Activated naive CD4-positive, alpha-beta T cell treated with anti-CD3 and anti-CD28 coated beads for 36 hours (primary cell): ENCODE measurements around the gene KNCN. TPM values are rescaled to one million over a fixed set of nuclear protein-coding genes. Genes with fewer than 3 reads are reported as not detected.

ENCODE experiments used
- CTCF ChIA-PET: fragments of 350-600 bp; sonication (Branson Sonifier 250); formaldehyde crosslinking; loops from one replicate; lab custom pipeline; 2021; ENCODE audit warnings: antibody characterized with exemption; lab: Charles Lee
- DNase-seq: peaks from one replicate; pipeline ENCODE4 v3.0.0-alpha.2; 2020
- H3K27ac Mint-ChIP-seq: one replicate; pipeline ENCODE4 v1.8.0; 2021; ENCODE audit warnings: mild to moderate bottlenecking, mixed read lengths
- H3K27me3 Mint-ChIP-seq: one replicate; pipeline ENCODE4 v1.8.0; 2021; ENCODE audit warnings: low read depth, mixed read lengths
- H3K36me3 Mint-ChIP-seq: one replicate; pipeline ENCODE4 v1.8.0; 2021; ENCODE audit warnings: low read depth, mixed read lengths
- H3K4me1 Mint-ChIP-seq: one replicate; pipeline ENCODE4 v1.8.0; 2021; ENCODE audit warnings: low read depth, mixed read lengths
- H3K4me3 Mint-ChIP-seq: one replicate; pipeline ENCODE4 v1.8.0; 2021; ENCODE audit warnings: mild to moderate bottlenecking, moderate library complexity, mixed read lengths
- H3K9me3 Mint-ChIP-seq: one replicate; pipeline ENCODE4 v1.8.0; 2021; ENCODE audit warnings: mixed read lengths
- intact Hi-C: fragments of 100-400 bp; cut with micrococcal nuclease; formaldehyde crosslinking; loops from one replicate; pipeline ENCODE4 v1.15.1; 2023
- total RNA-seq, 2 experiments: library from RNA; stranded (reverse); gene quantifications; one replicate each; pipeline ENCODE4 v1.2.3, GENCODE V29; 2021

The KNCN gene
- total RNA-seq, 2 experiments from 2014 or later, result not detected

DNA sequence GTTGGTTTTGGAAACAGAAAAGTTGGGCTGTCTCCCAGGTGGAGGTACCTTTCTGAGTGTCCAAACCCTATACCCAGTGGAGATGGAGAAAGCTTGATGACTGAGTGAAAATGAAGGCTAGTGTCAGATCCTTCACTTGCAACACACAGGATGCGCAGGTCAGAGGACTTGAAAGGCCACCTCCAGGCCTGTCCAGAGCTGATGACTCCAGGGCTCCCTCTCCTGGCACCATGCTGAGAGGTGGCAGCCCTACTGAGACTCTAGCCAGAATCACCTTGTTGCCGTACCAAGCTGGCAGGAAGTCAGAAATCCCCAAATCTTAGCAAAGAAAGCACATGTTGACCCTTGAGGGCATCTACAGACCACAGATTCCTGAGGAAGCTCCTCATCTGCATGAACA, 16.4 kb downstream of the KNCN start:
- Mint-ChIP-seq H3K4me1 (peaks cover 9% of the 10 kb centered on the region), H3K27me3 (peaks cover 9% of the 10 kb centered on the region), H3K4me3 (no peak overlapping the region), H3K36me3 (no peaks in the 10 kb centered on the region), H3K27ac (no peak overlapping the region), H3K9me3 (no peaks in the 10 kb centered on the region)
- intact Hi-C loops, result no loop called here
- CTCF ChIA-PET, result interaction anchor here (0.8 to 3.5 kb wide), 13 partner anchors 8 to 140 kb away, joined by 3 to 15 read pairs (median 4); no protein-coding TSS in a partner anchor
- peak; percentile 54 for DNase-seq

DNA sequence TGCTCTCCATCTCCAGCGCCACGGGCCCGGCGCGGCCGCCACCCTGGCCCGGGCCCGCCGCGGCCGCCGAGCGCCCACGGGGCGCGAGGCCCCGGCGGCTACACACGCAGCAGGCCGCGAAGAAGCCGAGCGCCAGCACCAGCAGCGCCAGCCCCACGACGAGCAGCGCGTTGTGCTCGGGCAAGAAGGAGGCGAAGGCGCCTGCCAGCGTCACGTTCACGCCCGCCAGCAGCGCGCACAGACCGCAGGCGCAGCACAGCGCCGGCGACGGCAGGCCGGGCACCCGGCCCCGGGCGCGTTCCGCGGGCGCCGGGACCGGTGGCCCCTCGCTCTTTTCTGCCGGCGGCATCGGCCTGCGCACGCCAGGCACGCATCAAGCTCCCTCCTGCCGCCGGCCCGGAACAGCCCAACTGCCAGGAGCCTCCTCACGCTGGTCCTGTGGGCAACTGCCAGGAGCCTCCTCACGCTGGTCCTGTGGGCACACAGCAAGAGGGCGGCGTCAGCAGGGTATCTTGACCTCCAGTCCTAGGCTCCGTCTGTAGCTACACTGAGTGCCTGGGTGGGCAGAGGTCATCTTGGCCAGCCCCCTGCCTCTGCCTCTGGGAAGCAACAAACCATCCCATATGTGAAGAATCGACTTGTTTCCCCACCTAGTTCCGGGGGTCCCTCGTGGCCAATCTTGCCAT, 18.1 kb downstream of the KNCN start:
- intact Hi-C loops, result loop anchor here (1.0 to 2.0 kb wide), 4 partner anchors 15 to 186 kb away; partner anchors contain the start of genes ATPAF1 and EFCAB14
- peak; percentile 28 for DNase-seq
- Mint-ChIP-seq H3K9me3 (no peaks in the 10 kb centered on the region), H3K36me3 (no peaks in the 10 kb centered on the region), H3K4me1 (peaks cover 18% of the 10 kb centered on the region), H3K27me3 (peaks cover 17% of the 10 kb centered on the region), H3K27ac (no peak overlapping the region), H3K4me3 (peak overlapping the region; percentile 66)
- CTCF ChIA-PET, result interaction anchor here (0.7 to 3.5 kb wide), 11 partner anchors 11 to 192 kb away, joined by 3 to 15 read pairs (median 5); no protein-coding TSS in a partner anchor

DNA sequence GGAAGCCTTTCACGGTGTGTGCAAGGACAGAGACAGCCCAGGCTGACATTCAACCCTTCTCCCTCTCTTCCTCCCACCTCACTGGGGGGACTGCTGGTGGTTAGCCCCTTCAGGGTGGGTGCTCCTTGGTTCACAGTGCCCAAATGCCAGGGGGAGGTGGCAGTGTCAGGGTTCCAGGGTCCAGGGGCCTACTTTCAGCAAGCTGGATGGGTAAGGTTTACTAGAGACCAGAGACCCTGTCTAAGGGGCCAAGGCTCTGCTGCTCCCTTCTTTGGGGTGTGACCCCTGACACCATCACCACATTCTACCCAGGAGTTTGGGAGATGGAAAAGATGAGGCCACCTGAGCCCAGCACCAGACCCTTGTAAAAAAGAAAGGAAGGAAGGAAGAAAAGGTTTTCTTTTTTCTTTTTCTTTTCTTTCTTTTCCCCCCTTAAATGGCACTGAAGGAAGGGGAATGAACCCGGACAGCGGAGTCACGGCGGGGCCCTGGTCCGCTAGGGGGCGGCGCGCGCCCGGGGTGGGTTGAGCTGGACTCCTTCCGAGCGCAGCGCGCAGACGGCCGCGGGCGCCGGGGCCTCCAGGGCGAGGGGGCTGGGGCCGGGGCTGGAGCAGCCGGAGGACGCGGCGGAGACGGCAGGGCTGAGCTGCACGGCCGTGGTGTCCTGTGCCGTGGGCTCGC, 18.8 kb downstream of the KNCN start:
- DNase-seq, result peak; percentile 74
- Mint-ChIP-seq H3K36me3 (no peaks in the 10 kb centered on the region), H3K4me1 (peaks cover 18% of the 10 kb centered on the region), H3K9me3 (no peaks in the 10 kb centered on the region), H3K4me3 (no peak overlapping the region), H3K27me3 (peaks cover 22% of the 10 kb centered on the region), H3K27ac (no peak overlapping the region)
- intact Hi-C loops, result loop anchor here (1.0 to 2.0 kb wide), 5 partner anchors 16 to 193 kb away; partner anchors contain the start of genes ATPAF1 and EFCAB14
- CTCF ChIA-PET, result interaction anchor here (0.5 to 3.5 kb wide), 10 partner anchors 10 to 205 kb away, joined by 3 to 15 read pairs (median 4); no protein-coding TSS in a partner anchor

DNA sequence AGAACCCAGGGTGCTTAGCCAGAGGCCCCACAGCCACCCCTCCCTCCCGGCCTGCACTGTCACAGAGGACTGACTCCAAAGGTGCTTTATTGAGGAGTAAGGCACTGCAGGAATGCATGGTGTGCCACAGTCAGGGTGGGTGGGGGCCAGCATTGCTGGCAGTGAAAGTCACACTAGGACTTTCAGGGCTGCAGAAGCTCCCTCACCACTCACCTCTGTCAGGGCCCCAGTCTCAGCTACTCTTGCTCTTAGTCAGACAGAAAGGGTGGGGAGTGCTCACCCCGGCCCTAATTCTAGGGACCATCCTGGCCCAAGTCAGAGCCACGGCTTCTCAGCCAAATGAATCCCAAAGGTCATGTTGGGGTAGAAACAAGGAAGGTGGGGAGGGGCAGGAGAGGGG, 19.4 kb downstream of the KNCN start:
- peaks cover 18% of the 10 kb centered on the region for H3K4me1 Mint-ChIP-seq
- H3K27me3 Mint-ChIP-seq, result peaks cover 22% of the 10 kb centered on the region
- peak; percentile 44 for DNase-seq
- no peaks in the 10 kb centered on the region for H3K9me3 Mint-ChIP-seq
- intact Hi-C loops, result loop anchor here (1.0 to 2.0 kb wide), 4 partner anchors 17 to 193 kb away; partner anchors contain the start of gene ATPAF1
- no peaks in the 10 kb centered on the region for H3K36me3 Mint-ChIP-seq
- no peak overlapping the region for H3K4me3 Mint-ChIP-seq
- no peak overlapping the region for H3K27ac Mint-ChIP-seq
- CTCF ChIA-PET, result interaction anchor here (1.4 to 2.9 kb wide), 4 partner anchors 49 to 193 kb away, joined by 3 to 8 read pairs (median 4); no protein-coding TSS in a partner anchor

DNA sequence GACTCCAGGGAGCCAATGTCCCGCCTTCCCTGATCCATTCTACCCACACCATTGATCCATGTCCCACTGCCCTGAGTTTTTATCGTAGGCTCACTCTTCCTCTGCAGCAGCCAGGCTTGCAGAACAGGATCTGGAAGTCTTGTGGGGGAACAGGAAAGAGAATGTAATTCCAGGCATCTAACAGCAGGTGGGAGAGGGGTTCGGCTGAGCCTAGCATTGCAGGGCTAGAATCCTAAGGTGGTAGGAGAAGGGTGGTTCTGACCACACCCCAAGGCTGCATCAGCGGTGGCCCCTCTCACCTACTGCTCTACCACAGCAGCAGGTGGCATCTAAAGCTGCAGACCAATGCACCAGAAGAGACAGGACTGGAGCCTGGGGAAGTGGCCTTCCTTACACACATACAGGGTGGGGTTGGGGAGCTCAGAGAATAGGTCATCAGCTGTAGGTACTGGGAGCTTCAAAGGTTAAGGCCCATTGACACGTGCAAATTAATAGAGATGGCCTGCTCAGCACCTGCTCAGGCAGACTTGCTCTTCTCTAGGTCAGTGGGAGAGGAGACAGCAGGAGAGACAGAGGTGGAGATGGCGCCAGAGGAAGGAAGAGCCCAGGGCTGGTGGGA, 20.5 kb downstream of the KNCN start:
- Mint-ChIP-seq H3K4me1 (peaks cover 18% of the 10 kb centered on the region), H3K27me3 (peaks cover 26% of the 10 kb centered on the region), H3K36me3 (no peaks in the 10 kb centered on the region), H3K9me3 (no peaks in the 10 kb centered on the region), H3K4me3 (no peak overlapping the region), H3K27ac (no peak overlapping the region)
- CTCF ChIA-PET, result interaction anchor here (0.9 to 6.5 kb wide), 5 partner anchors 43 to 196 kb away, joined by 3 to 128 read pairs (median 20); no protein-coding TSS in a partner anchor
- intact Hi-C loops, result no loop called here
- DNase-seq, result no peak

DNA sequence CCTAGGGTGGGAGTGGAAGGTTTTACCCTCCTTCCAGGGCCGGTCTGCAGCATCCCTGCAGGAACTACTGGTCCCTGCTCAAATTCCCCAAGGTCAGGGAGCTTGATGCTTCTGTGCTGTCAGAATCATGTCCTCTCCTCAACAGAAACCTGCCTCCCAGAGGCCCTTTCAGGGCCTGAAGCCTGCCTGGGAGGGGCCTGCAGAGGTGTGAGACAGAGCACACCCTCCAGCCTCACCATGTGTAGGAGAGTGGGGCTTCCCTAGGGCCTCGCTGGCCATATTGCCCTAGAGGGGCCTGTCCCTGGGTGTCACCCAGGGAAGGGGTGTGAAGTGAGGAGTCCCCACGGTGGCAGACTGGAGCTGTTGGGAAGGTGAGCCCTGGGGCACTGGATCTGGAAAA, 21.1 kb downstream of the KNCN start:
- Mint-ChIP-seq H3K27me3 (peaks cover 31% of the 10 kb centered on the region), H3K27ac (no peak overlapping the region), H3K4me3 (no peak overlapping the region), H3K9me3 (no peaks in the 10 kb centered on the region), H3K4me1 (peaks cover 18% of the 10 kb centered on the region), H3K36me3 (no peaks in the 10 kb centered on the region)
- CTCF ChIA-PET, result interaction anchor here (0.7 to 6.5 kb wide), 8 partner anchors 9 to 137 kb away, joined by 4 to 128 read pairs (median 11); no protein-coding TSS in a partner anchor
- DNase-seq, result no peak
- intact Hi-C loops, result no loop called here

DNA sequence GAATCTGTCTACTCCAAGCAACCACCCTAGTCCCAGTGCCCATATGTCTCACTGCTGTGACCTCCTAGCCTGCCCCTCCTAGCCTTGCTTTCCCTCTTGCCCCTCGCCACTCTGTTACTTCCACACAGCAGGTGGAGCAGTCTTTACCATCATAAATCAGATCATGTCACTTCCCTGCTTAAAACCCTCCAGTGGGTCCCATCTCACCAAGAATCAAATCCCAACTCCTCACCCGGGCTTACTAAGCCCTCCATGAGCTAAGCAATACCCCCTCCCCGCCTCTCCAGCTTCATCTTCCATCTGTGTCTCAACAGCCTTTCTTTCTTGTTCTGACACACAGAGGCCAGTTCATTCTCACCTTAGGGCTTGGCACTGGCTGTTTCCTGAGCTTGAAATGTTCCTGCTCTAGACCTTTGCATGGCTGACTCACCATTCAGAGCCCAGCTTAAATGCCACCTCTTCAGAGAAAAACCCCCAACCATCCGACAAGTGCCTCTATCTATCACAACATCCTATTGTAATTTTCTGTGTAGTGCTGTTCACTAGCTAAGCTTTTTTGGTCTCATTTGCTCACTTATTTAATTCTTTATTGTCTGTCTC, 22.3 kb downstream of the KNCN start:
- Mint-ChIP-seq H3K27ac (peak overlapping the region; percentile 39), H3K4me1 (peaks cover 18% of the 10 kb centered on the region), H3K36me3 (no peaks in the 10 kb centered on the region), H3K4me3 (no peak overlapping the region), H3K9me3 (no peaks in the 10 kb centered on the region), H3K27me3 (peaks cover 34% of the 10 kb centered on the region)
- DNase-seq, result peak; percentile 54
- CTCF ChIA-PET, result interaction anchor here (0.9 to 6.5 kb wide), 14 partner anchors 11 to 195 kb away, joined by 3 to 128 read pairs (median 6); partner anchors contain the start of genes MKNK1 and MOB3C
- intact Hi-C loops, result loop anchor here (1.0 kb wide), 2 partner anchors 82 to 123 kb away; no protein-coding TSS in a partner anchor

DNA sequence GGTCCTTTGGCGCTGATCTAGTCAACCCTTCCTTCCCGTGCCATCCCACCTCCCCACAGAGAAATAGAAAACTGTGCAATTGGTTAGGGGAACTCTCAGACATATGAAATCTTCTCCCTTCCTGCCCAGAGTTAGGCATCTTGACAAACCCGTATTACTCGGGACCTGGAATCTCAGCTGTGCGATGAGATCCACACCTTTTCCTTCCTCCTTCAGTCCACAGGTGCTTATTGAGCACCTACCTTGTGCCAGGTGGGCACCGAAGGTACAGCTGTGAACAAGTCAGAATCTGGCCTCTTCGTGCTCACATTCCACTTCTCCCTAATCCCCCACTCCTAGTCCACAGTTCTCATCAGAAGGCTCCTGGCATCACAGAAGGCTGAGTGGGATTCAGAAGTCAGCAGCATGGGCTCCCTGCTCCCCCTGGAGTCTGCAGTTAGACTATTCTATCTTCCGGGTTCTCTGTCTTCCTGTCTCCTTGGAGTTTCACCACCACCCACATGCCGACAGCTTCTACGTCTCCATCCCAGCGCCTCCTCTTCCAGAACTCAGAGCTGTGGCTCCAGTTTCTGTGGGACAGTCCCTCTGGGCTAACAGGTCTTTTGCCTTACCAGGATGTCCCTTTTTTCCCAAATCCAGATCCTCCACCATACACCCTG, 23.0 kb downstream of the KNCN start:
- DNase-seq, result no peak
- CTCF ChIA-PET, result interaction anchor here (0.6 to 6.5 kb wide), 16 partner anchors 11 to 196 kb away, joined by 3 to 128 read pairs (median 6); partner anchors contain the start of genes DMBX1, MKNK1 and MOB3C
- Mint-ChIP-seq H3K4me3 (no peak overlapping the region), H3K36me3 (no peaks in the 10 kb centered on the region), H3K27ac (no peak overlapping the region), H3K9me3 (no peaks in the 10 kb centered on the region), H3K4me1 (peaks cover 15% of the 10 kb centered on the region), H3K27me3 (peaks cover 31% of the 10 kb centered on the region)
- intact Hi-C loops, result no loop called here

DNA sequence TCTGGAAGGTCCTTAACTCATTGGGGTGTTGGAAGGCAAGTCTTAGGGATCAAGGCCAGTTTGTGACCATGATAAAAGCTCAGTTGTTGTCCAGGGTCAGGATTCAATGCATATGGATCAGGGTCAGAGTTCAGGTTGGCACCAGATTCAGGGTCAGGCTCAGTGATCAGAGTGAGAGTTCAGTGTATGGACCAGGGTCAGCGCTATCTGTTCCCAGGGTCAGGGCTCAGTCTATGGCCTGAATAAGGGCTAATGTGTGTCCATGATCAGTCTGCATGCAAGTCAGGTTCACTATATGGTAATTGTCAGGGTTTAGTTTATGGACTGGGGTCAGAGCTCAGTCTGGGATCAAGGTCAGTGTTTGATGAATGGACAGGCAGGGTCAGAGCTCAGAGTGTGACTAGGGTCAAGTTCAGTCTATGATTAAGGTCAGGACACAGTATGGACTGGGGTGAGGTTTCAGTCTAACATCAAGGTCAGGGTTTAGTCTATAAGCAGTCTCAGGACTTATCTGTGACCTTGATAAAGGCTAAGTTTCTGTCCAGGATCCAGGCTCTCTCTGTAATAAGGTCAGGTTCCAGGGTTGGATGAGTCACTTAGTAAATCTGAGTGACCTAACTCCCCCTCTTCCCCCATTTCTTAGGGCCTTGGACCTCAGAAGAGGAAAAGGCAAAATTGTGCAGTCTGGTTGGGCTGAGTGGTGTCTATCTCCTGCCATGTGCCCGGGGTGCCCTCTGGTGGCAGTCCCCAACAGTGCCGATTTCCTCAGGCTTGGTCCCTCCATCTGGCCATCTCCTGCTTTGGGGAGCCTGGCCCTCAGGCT, 23.8 kb downstream of the KNCN start:
- intact Hi-C loops, result loop anchor here (1.0 kb wide), 1 partner anchor 50 kb away; no protein-coding TSS in a partner anchor
- H3K27ac Mint-ChIP-seq, result no peak overlapping the region

DNA sequence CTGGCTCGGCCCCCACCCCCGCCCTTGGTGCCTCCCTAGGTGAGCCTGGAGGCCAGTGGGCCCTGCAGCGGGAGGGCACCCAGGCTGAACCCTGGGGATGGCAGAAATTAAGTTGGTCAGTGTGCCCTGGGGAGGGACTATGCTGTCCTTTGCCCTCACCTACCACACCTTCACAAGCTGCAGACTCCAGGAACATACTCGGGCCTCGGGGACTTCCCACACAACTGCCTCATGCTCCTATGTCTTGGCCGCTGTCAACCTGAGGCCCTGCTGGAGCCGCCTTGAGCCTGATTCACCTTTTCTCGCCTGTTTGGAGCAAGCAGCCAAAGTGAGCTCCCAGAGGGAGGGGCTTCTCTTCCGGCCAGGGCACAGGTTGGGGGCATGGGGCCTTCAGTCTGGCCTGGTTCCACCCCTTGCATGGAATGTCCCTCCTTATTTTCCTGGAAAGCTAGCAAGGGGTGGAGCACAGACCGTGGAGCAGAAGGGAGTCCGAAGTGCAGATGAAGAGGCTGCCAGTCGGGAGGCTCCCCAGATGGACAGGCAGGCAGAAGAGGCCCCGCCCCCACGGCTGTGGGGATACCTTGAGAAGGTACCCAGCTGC, 24.7 kb downstream of the KNCN start:
- DNase-seq, result no peak
- CTCF ChIA-PET, result interaction anchor here (0.7 to 6.5 kb wide), 10 partner anchors 9 to 120 kb away, joined by 3 to 128 read pairs (median 4); partner anchors contain the start of gene DMBX1
- Mint-ChIP-seq H3K27ac (no peak overlapping the region), H3K4me3 (no peak overlapping the region), H3K9me3 (no peaks in the 10 kb centered on the region), H3K36me3 (no peaks in the 10 kb centered on the region), H3K4me1 (peaks cover 21% of the 10 kb centered on the region), H3K27me3 (peaks cover 31% of the 10 kb centered on the region)
- intact Hi-C loops, result loop anchor here (1.0 kb wide), 1 partner anchor 49 kb away; no protein-coding TSS in a partner anchor

More for the DNA sequence above, 23.8 kb downstream of the KNCN start:
- Mint-ChIP-seq H3K27me3 (peaks cover 31% of the 10 kb centered on the region), H3K4me1 (peaks cover 17% of the 10 kb centered on the region), H3K4me3 (no peak overlapping the region), H3K9me3 (no peaks in the 10 kb centered on the region), H3K36me3 (no peaks in the 10 kb centered on the region)
- DNase-seq, result peak; percentile 88
- CTCF ChIA-PET, result interaction anchor here (0.7 to 6.5 kb wide), 15 partner anchors 8 to 126 kb away, joined by 3 to 128 read pairs (median 4); partner anchors contain the start of gene DMBX1
